Stimulated activated CD8-positive, alpha-beta memory T cell treated with anti-CD3 and anti-CD28 coated beads, Interleukin-4, amount 100 ng/mL, for 1 hour (primary cell): ENCODE data around the gene ZMAT5.

Source experiments
- DNase-seq, 2 donors: peaks; one replicate each; pipeline ENCODE4 v3.0.0-alpha.2; 2020; ENCODE audit warnings: low read depth in 2 of 2, low spot score in 1 of 2

ZMAT5 gene

DNA sequence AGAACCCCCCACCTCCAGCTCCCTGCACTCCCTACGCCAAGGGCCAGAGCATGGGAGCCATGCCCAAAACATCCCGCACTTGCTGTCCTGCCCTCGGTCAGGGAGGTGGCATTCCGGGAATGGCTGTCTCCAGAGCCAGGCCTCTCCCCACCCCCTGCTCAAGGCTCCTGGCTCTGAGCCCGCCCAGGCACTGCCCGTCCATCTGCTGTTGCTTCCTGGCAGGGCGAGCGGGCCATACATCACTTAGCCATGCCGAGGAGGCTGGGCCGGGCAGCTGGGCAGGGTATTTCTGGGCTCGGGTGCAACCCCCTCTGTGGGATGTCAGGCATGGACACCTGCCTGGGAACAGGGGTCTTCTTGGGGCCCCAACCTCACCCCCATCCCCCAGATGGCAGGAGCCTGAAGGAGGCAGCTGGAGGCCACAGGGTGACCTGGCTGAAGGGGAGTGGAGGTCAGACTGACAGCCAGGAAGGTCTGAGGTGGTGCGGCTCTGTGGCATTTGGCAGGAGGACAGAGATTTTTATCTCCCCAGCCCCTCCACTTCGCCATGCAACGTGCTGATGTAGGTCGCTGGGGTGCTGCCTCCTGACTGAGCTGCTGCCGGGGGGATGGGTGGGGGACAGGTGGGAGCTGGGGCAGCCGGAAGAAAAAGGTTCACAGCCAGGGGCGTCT lies 55.7 kb downstream of the ZMAT5 start:
- DNase-seq: no peak

DNA sequence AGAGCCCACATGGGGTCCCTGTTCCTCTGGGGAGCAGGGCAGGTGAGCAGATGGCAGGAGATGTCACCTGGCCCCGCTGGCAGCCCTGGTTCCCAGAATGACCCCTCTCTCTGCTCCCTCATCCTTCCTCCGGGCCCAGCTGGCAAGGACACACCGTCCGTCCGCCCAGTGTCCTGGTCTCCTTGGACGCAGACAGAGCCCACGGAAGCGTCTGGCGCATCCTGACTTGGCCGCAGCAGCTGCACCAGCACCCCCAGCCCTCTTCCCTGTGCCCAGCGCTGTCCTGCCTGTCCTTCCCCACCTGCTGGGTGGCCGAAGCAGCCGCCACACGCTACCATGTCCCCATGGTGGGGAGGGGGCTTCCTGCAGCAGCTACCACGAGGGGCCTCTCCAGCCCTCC lies 56.6 kb downstream of the ZMAT5 start:
- no peak for DNase-seq

- no peak for DNase-seq
These were observed 59.3 kb downstream of the ZMAT5 start for GRCh38 chr22:29707471-29707870.

DNA sequence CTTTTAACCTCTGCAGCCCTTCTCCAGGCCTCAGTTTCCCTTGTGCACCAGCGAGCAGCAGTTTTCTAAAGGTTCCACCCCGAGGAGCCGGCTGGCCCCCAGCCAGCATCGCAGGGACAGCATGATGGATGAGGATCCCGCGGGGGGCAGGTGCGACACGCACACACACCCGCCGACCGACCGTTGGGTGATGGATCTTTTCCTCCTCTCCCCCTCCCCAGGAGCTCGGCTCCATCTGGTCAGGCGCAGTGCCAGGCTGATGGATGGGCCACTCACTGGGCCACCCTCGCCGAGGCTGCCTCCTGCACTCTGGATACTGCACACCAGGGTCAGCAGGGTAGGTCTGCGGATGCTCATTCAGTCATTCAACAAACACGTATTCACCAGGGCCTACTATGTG lies 59.8 kb downstream of the ZMAT5 start:
- no peak for DNase-seq

GRCh38 chr22:29706486-29706885 lies 60.3 kb downstream of the ZMAT5 start:
- DNase-seq: no peak

GRCh38 chr22:29705651-29706050 lies 61.2 kb downstream of the ZMAT5 start:
- no peak for DNase-seq

GRCh38 chr22:29704528-29705285 lies 62.1 kb downstream of the ZMAT5 start:
- DNase-seq: no peak

GRCh38 chr22:29703569-29704195 lies 63.1 kb downstream of the ZMAT5 start:
- DNase-seq: no peak

- no peak for DNase-seq
These were observed 63.8 kb downstream of the ZMAT5 start for GRCh38 chr22:29702931-29703501.

- DNase-seq: no peak
These were observed 64.5 kb downstream of the ZMAT5 start for GRCh38 chr22:29702000-29702930.

DNA sequence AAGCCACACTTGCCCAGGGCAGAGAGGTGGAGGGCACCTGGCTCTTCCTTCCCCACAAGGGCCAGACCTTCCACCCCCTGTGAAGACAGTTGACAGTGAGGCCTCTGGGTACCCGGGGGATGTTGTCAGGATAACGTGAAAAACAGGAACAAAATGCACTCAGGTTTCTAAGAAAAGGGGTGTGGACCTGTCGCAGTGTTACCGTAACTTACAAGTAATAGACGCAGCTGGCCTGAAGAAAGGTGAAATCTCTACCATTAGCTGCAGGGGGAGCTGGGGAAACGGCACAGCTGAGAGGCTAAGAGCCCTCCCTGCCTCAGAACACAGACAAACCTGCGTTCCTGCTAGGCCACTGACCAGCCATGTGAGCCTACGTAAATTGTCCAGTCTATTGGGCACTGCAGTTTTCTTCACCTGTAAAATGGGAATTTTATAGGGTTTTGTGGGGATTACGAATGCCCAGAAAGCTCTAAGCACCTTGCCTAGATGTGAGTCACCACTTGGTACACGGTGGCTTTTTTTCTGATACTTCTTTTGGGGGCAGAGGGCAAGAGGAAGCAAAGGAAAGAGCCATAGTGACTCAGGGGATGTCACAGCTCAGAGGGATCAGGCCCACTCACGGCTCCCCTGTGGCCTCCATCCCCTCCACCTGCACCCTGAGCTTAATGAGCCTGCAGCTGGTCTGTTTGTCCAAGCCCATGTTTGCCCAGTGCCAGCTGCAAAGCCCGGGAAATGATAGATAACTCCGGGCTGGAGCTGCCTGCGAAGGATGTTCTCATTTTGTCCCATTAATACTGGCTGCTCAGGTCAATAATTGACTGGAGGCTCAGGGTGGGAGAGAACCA lies 65.4 kb downstream of the ZMAT5 start:
- no peak for DNase-seq

- no peak for DNase-seq
These were observed 66.0 kb downstream of the ZMAT5 start for GRCh38 chr22:29700900-29701154.

- no peak for DNase-seq
These were observed 66.5 kb downstream of the ZMAT5 start for GRCh38 chr22:29700206-29700899.

DNA sequence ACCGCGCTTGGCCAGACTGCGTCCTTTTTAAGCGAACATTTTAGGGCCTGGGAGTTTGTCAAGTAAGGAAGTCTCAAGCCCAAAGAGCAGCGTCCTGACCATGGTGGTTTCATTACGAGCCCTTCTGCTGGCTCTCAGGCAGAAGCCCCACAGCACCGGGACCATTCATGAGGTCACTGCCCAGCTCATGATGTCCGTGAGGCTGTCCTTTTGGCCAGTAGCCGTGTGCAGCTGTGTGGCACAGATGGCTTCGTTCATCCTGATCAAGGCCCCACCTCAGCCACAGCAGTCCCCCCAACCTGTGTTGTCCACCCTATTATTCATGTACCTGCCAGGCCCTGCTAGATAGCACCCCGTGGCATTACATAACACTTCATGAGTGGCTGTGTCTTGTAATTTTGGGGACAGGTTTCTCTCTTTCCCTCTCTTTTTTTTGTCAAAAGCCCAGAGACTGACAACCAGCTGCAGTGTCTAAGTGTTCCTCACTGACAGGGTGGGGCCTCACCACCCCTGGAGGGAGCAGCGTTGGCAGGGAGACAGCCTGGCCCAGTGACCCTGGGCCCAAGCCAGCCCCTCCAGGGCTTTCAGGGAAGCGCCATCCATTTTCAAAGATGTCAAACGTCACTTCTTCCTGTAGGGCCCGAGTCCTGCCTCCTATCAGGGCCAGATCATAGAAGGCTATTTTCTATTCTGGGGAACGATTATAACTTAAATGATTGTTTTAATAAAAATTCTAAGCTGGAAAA lies 68.8 kb downstream of the ZMAT5 start:
- no peak for DNase-seq

GRCh38 chr22:29695129-29695926 lies 71.5 kb downstream of the ZMAT5 start:
- no peak for DNase-seq

DNA sequence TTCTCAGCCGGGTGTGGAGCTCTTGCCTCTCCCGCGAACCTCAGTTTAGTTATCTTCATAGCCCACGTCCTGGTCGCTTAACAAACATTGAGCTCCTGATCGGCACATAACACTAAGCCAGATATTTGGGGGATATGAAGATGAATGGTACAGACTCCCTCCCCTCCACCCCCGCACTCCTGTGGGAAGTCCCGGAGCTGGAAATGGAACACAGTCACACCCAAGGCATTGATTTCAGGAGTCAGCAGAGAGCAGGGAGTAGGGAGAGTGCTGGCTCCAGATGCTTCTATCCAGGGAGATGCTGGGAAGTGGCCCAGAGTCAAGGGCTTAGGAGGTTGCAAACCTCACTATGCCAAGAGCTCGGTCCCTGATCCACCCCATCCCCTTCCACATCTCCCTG lies 73.1 kb downstream of the ZMAT5 start:
- DNase-seq: no peak

- DNase-seq: no peak
These were observed 73.6 kb downstream of the ZMAT5 start for GRCh38 chr22:29693161-29693560.

DNA sequence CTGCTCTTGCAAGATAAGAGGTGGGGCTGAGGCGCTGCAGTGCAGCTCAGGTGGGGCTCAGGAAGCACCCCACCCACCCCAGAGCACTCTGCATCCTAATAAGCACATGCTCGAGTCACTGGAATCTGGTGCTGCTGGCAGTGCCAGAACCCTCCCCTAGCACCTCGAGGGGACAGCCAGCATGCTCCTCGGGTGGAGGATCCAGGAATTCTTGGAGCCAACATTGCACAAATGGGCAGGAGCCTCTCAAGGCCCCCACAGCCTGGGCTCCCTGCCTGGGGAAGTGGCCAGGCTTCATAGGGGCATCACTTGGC lies 74.5 kb downstream of the ZMAT5 start:
- DNase-seq: no peak
